ENCODE data around the gene ZFAND6.
"Not testable (repeated sequence)": the region's sequence is repeated elsewhere in the genome, so short reads cannot be mapped to it uniquely, and the experiment has no call there.

The ZFAND6 gene

GRCh38 chr15:80093854-80094418 lies 34.5 kb downstream of the ZFAND6 start:
- no peak for DNase-seq (ENCODE audit: insufficient read length, low spot score)

GRCh38 chr15:80095511-80095910 lies 36.0 kb downstream of the ZFAND6 start:
- DNase-seq (ENCODE audit: insufficient read length, low spot score) (no peak), FAIRE-seq (no peak)

More at GRCh38 chr15:80093854-80094418, 34.5 kb downstream of the ZFAND6 start:
- FAIRE-seq: no peak

DNA sequence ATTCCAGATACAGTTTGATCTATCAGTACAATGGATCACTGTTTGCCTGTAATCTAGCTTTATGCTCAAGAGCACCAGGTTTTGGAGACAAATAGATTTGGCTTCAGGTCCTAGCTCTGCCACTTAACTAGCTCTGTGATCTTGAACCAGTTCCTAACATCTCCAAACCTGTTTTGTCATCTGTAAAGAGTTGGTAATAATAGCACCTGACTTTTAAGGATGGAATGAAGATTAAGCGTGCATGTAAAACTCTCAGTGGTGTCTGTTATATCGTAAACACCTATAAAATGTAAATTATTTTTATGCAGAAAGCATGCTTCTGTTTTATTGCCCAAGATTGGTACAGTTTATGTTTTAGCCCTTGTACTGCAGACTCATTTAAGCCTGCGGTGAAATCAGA lies 36.5 kb downstream of the ZFAND6 start:
- FAIRE-seq (no peak), DNase-seq (ENCODE audit: insufficient read length, low spot score) (no peak)

- FAIRE-seq (no peak), DNase-seq (ENCODE audit: insufficient read length, low spot score) (no peak)
Observed at GRCh38 chr15:80098341-80098740, 38.9 kb downstream of the ZFAND6 start.

DNA sequence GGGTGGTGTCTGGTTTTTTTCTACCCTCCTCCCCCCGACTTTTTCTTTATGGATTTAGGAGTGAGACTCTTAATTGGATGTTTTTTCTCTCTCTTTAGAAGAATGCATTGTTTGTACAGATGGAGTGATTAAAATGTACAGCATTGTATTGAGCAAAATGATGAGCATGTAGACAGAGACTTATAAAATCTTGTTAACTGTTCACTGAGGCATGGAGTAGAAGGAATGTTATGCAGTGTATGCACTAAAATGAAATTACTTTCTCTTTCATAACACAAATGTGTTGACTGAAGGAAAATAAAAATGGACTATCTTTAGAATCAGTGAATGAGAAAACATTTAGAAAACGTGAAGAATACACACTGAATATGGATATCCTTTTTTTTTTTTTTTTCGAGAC lies 39.8 kb downstream of the ZFAND6 start:
- DNase-seq (ENCODE audit: insufficient read length, low spot score): no peak
- no peak for FAIRE-seq

GRCh38 chr15:80099662-80100061 lies 40.2 kb downstream of the ZFAND6 start:
- not testable (repeated sequence) for DNase-seq (ENCODE audit: insufficient read length, low spot score); FAIRE-seq

- DNase-seq (ENCODE audit: insufficient read length, low spot score): no peak
- no peak for FAIRE-seq
Observed at GRCh38 chr15:80100247-80100646, 40.8 kb downstream of the ZFAND6 start.

GRCh38 chr15:80105193-80105592 lies 45.7 kb downstream of the ZFAND6 start:
- no peak for FAIRE-seq

GRCh38 chr15:80105595-80105994 lies 46.1 kb downstream of the ZFAND6 start:
- DNase-seq (ENCODE audit: insufficient read length, low spot score) (peak; percentile 7), FAIRE-seq (no peak)

More at GRCh38 chr15:80105193-80105592, 45.7 kb downstream of the ZFAND6 start:
- DNase-seq (ENCODE audit: insufficient read length, low spot score): no peak

DNA sequence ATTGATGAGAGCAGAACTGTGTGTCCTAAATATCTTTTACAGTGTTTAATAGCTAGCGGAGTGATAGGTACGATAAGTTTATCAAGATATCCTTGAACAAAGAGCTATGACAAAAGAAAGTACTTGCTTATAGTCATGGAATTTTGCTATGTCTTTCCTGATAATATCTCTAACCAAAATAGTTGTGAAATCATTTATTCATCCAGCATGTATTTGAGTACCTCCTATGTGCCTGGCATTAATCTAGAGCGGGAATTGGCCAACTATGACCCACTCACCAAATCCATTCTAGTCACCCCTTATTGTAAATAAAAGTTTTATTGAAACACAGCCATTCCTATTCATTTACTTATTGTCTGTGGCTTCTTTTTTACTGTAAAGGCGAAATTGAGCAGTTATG lies 46.6 kb downstream of the ZFAND6 start:
- FAIRE-seq: no peak
- no peak for DNase-seq (ENCODE audit: insufficient read length, low spot score)

GRCh38 chr15:80107204-80107603 lies 47.7 kb downstream of the ZFAND6 start:
- FAIRE-seq: no peak
- DNase-seq (ENCODE audit: insufficient read length, low spot score): no peak

- FAIRE-seq: no peak
- DNase-seq (ENCODE audit: insufficient read length, low spot score): no peak
Observed at GRCh38 chr15:80107774-80108173, 48.3 kb downstream of the ZFAND6 start.

DNA sequence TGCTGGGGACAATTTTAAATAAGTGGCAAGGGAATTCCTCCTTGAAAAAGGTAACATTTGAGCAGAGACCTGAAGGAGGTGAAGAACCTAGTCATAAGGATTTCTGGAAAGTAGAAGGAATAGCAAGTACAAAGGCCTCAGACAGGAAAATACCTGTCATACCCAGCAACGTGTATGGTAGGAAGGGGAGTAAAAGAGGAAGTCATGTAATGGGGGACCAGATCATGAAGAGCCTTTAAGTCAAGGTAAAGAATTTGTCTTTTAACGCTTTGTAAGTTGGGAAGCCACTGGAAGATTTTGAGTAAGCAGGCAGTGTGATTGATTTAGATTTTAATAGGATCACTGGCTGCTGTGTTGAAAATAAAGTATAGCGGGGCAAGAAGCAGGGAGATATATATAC lies 49.9 kb downstream of the ZFAND6 start:
- FAIRE-seq: no peak

DNA sequence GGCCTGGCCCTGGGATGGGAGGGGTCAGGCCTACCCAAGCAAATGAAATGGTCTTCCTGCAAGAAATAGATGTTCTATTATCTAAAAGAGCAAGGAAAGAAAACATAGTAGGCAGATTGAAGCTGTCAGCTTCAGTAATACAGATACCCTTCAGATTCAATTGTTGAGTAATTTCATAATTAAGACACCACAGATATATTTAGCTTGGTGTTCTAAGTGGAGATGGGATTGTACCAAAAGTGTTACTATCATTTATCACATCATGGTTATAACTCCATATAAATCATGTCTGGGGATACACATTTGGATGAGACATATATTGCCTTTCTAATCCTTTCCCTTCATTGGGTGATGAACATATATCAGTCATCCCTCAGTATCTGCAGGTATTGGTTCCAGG lies 51.4 kb downstream of the ZFAND6 start:
- FAIRE-seq (no peak), DNase-seq (ENCODE audit: insufficient read length, low spot score) (no peak)

More for the DNA sequence above, 49.9 kb downstream of the ZFAND6 start:
- DNase-seq (ENCODE audit: insufficient read length, low spot score): no peak

- no peak for FAIRE-seq
Observed at GRCh38 chr15:80114114-80114513, 54.6 kb downstream of the ZFAND6 start.

GRCh38 chr15:80115021-80115420 lies 55.5 kb downstream of the ZFAND6 start:
- DNase-seq (ENCODE audit: insufficient read length, low spot score): no peak
- FAIRE-seq: no peak

More at GRCh38 chr15:80114114-80114513, 54.6 kb downstream of the ZFAND6 start:
- no peak for DNase-seq (ENCODE audit: insufficient read length, low spot score)

DNA sequence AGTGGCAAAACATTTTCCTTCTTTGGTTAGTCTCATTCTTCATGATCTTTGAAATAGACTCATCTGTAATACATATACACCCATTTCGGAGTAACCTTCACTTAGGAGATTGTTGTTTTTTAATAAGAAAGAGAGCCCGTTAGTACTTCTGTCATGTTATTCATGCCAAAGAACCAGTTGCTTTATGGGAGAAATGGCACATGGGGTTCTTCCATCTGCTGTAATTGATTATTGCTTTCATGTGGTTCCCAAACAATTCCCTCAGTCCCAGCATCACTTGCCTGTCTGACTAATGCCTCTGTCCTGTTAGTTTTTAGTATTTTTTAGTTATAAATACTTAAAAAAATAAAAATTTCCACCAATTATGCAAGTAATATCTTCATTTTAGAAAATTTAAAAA lies 59.5 kb downstream of the ZFAND6 start:
- no peak for FAIRE-seq

GRCh38 chr15:80120636-80121035 lies 61.2 kb downstream of the ZFAND6 start:
- DNase-seq (ENCODE audit: insufficient read length, low spot score): no peak
- FAIRE-seq: no peak

More for the DNA sequence above, 59.5 kb downstream of the ZFAND6 start:
- no peak for DNase-seq (ENCODE audit: insufficient read length, low spot score)

DNA sequence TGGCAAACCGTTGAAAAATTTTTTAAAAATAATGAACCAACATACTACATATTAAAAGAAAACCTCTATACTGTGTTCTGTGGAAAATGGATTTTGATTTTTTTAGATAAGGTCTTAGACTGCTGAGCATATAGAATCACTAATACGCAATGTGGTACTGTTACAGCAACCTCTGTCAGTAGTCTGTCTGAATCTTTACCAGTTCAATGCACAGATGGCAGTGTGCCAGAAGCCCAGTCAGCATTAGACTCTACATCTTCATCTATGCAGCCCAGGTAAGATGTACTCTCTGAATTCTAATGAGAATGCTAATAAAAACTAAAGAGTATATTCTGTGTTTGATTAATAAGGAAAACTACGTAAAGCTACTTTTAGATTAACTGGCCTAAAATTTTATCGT lies 62.1 kb downstream of the ZFAND6 start:
- FAIRE-seq: no peak

GRCh38 chr15:80123034-80123433 lies 63.6 kb downstream of the ZFAND6 start:
- FAIRE-seq (no peak), DNase-seq (ENCODE audit: insufficient read length, low spot score) (no peak)

More for the DNA sequence above, 62.1 kb downstream of the ZFAND6 start:
- DNase-seq (ENCODE audit: insufficient read length, low spot score): no peak

GRCh38 chr15:80127253-80127652 lies 67.8 kb downstream of the ZFAND6 start:
- not testable (repeated sequence) for DNase-seq (ENCODE audit: insufficient read length, low spot score); FAIRE-seq

- DNase-seq (ENCODE audit: insufficient read length, low spot score): no peak
- FAIRE-seq: no peak
Observed at GRCh38 chr15:80127911-80128310, 68.4 kb downstream of the ZFAND6 start.

- DNase-seq (ENCODE audit: insufficient read length, low spot score): no peak
- FAIRE-seq: no peak
Observed at GRCh38 chr15:80132382-80132781, 72.9 kb downstream of the ZFAND6 start.
